Liver (tissue), 3 donors: Measurements from ENCODE around the gene CT47C1.

ENCODE experiments used
- FOXA2 ChIP-seq: IDR thresholded peaks from 2 replicates; pipeline ENCODE4 v1.6.1; 2016; ENCODE audit warnings: antibody characterized with exemption
- JUND ChIP-seq, 2 donors: IDR thresholded peaks; 2 replicates each; pipeline ENCODE4 v1.6.1; 2016; ENCODE audit warnings: antibody characterized with exemption in 2 of 2
- MAX ChIP-seq: IDR thresholded peaks from 2 replicates; pipeline ENCODE4 v1.6.1; 2016; ENCODE audit warnings: antibody characterized with exemption
- RAD21 ChIP-seq, 2 donors: IDR thresholded peaks; 2 replicates each; pipeline ENCODE4 v1.6.1; 2016; ENCODE audit warnings: antibody characterized with exemption in 2 of 2, mild to moderate bottlenecking in 2 of 2
- RXRA ChIP-seq, 2 donors: IDR thresholded peaks; 2 replicates each; pipeline ENCODE4 v1.6.1; 2017 to 2018; ENCODE audit warnings: antibody characterized with exemption in 2 of 2, mild to moderate bottlenecking in 1 of 2
- SP1 ChIP-seq: IDR thresholded peaks from 2 replicates; pipeline ENCODE4 v1.6.1; 2018; ENCODE audit warnings: antibody characterized with exemption, mild to moderate bottlenecking
- TAF1 ChIP-seq: conservative IDR thresholded peaks from 2 replicates; pipeline ENCODE4 v1.6.1; 2016; ENCODE audit warnings: antibody characterized with exemption, mild to moderate bottlenecking
- YY1 ChIP-seq: IDR thresholded peaks from 2 replicates; pipeline ENCODE4 v1.6.1; 2016; ENCODE audit warnings: antibody characterized with exemption, mild to moderate bottlenecking
- ZBTB33 ChIP-seq: IDR thresholded peaks from 2 replicates; pipeline ENCODE4 v1.6.1; 2016; ENCODE audit warnings: antibody characterized with exemption
- TF ChIP-seq, protein P1 (sequence below): fragments of 150-350 bp; IDR thresholded peaks from 2 replicates; pipeline ENCODE4 v1.5.1; 2017; ENCODE audit warnings: improper control_type of control experiment, low read depth, low read length; ENCODE audit not compliant: missing input control
- TF ChIP-seq, protein P2 (sequence below): IDR thresholded peaks from 2 replicates; pipeline ENCODE4 v1.6.1; 2016; ENCODE audit warnings: antibody characterized with exemption
- donor health status: healthy.
- donor health status: healthy.

- TF ChIP-seq, protein P1, sequence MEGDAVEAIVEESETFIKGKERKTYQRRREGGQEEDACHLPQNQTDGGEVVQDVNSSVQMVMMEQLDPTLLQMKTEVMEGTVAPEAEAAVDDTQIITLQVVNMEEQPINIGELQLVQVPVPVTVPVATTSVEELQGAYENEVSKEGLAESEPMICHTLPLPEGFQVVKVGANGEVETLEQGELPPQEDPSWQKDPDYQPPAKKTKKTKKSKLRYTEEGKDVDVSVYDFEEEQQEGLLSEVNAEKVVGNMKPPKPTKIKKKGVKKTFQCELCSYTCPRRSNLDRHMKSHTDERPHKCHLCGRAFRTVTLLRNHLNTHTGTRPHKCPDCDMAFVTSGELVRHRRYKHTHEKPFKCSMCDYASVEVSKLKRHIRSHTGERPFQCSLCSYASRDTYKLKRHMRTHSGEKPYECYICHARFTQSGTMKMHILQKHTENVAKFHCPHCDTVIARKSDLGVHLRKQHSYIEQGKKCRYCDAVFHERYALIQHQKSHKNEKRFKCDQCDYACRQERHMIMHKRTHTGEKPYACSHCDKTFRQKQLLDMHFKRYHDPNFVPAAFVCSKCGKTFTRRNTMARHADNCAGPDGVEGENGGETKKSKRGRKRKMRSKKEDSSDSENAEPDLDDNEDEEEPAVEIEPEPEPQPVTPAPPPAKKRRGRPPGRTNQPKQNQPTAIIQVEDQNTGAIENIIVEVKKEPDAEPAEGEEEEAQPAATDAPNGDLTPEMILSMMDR: no peak
- TF ChIP-seq YY1: no peak
- no peak for TF ChIP-seq JUND (IDR thresholded peaks at IDR 0.05)
- no peak for TF ChIP-seq RAD21 (IDR thresholded peaks at IDR 0.05)
- TF ChIP-seq MAX: no peak
- no peak for TF ChIP-seq TAF1
- TF ChIP-seq, protein P2, sequence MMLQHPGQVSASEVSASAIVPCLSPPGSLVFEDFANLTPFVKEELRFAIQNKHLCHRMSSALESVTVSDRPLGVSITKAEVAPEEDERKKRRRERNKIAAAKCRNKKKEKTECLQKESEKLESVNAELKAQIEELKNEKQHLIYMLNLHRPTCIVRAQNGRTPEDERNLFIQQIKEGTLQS: no peak
- no peak for TF ChIP-seq RXRA (IDR thresholded peaks at IDR 0.05)
- TF ChIP-seq ZBTB33: no peak
- no peak for TF ChIP-seq FOXA2
- TF ChIP-seq SP1: no peak
These were observed 30.8 kb upstream of the CT47C1 start for GRCh38 chrX:119042040-119042439.
